T-cell (primary cell): ENCODE measurements around the gene WDR36. TPM values are rescaled to one million over a fixed set of nuclear protein-coding genes. Genes with fewer than 3 reads are reported as not detected.

Experiments used
- ATAC-seq, 4 experiments: fragments of 200-7000 bp in 3 of 4; fragments of 150-1000 bp in 1 of 4; cut with Tn5 transposase; replicated peaks in 1 of 4; 1 replicate in 3 of 4; 2 replicates in 1 of 4; pipeline ENCODE4 v1.10.0; 2021; ENCODE audit warnings: moderate library complexity in 3 of 4, mild to moderate bottlenecking in 2 of 4, moderate number of reproducible peaks in 1 of 4
- CTCF ChIA-PET, 2 donors: fragments of 300-600 bp; sonication (Branson Sonifier 250); formaldehyde crosslinking; loops; one replicate each; lab custom pipeline; 2022; ENCODE audit warnings: antibody characterized with exemption in 2 of 2; lab: Charles Lee
- POLR2A ChIA-PET, 2 donors: fragments of 300-600 bp; sonication (Branson Sonifier 250); formaldehyde crosslinking; loops; one replicate each; lab custom pipeline; 2022; ENCODE audit warnings: antibody characterized with exemption in 2 of 2; lab: Charles Lee
- DNase-seq, 35 experiments: peaks; one replicate each; pipeline versions ENCODE4 v3.0.0 to v3.0.0-alpha.2; 2013 to 2023
- H3K27ac ChIP-seq: one replicate; pipeline ENCODE4 v1.5.1; 2013; ENCODE audit warnings: low read length
- H3K27me3 ChIP-seq, 2 experiments: replicated peaks in 1 of 2; 1 replicate in 1 of 2; 2 replicates in 1 of 2; pipeline versions ENCODE4 v1.6.1 to v1.7.0; 2013; ENCODE audit warnings: low read length in 1 of 2, mixed read lengths in 1 of 2; ENCODE audit not compliant: control insufficient read depth in 2 of 2, insufficient read depth in 2 of 2; ENCODE audit errors: extremely low read depth in 1 of 2
- H3K36me3 ChIP-seq, 2 donors: 1 replicate in 1 of 2; 2 replicates in 1 of 2; pipeline versions ENCODE4 v1.6.1 to v1.7.0; 2013; ENCODE audit warnings: low read length in 1 of 2; ENCODE audit not compliant: control insufficient read depth in 2 of 2, insufficient read depth in 1 of 2; ENCODE audit errors: extremely low read depth in 1 of 2
- H3K4me1 ChIP-seq, 2 experiments: 1 replicate in 1 of 2; 2 replicates in 1 of 2; pipeline versions ENCODE4 v1.6.1 to v1.7.0; 2013; ENCODE audit warnings: low read length in 2 of 2, mixed read lengths in 1 of 2; ENCODE audit not compliant: insufficient read depth in 2 of 2, control insufficient read depth in 1 of 2; ENCODE audit errors: extremely low read depth in 1 of 2
- H3K4me3 ChIP-seq, 2 donors: 1 replicate in 1 of 2; 2 replicates in 1 of 2; pipeline versions ENCODE4 v1.5.1 to v1.7.0; 2013; ENCODE audit warnings: mild to moderate bottlenecking in 2 of 2, low read length in 1 of 2, moderate library complexity in 1 of 2; ENCODE audit not compliant: control insufficient read depth in 1 of 2; ENCODE audit errors: extremely low read depth in 1 of 2
- H3K9me3 ChIP-seq: 2 replicates; pipeline ENCODE4 v1.7.0; 2013
- H3K27ac Mint-ChIP-seq, 2 donors: one replicate each; pipeline ENCODE4 v1.8.0; 2020 to 2021; ENCODE audit warnings: mild to moderate bottlenecking in 2 of 2, mixed read lengths in 2 of 2
- H3K27me3 Mint-ChIP-seq, 2 donors: one replicate each; pipeline ENCODE4 v1.8.0; 2021 to 2022; ENCODE audit warnings: mixed read lengths in 2 of 2
- H3K36me3 Mint-ChIP-seq: one replicate; pipeline ENCODE4 v1.8.0; 2021; ENCODE audit warnings: mixed read lengths
- H3K4me1 Mint-ChIP-seq, 3 donors: one replicate each; pipeline ENCODE4 v1.8.0; 2020 to 2022; ENCODE audit warnings: mixed read lengths in 3 of 3, mild to moderate bottlenecking in 1 of 3
- H3K4me3 Mint-ChIP-seq, 3 donors: one replicate each; pipeline ENCODE4 v1.8.0; 2020 to 2022; ENCODE audit warnings: mild to moderate bottlenecking in 3 of 3, mixed read lengths in 3 of 3, moderate library complexity in 3 of 3
- H3K9me3 Mint-ChIP-seq, 3 donors: one replicate each; pipeline ENCODE4 v1.8.0; 2020 to 2022; ENCODE audit warnings: mixed read lengths in 3 of 3
- WGBS: methylation state at CpG from one replicate; pipeline ENCODE4 v1.1.5; 2013; ENCODE audit warnings: missing lambda C conversion rate; ENCODE audit not compliant: insufficient coverage; 5-methylcytosine and 5-hydroxymethylcytosine counted together
- total RNA-seq, 35 experiments: library from RNA in 6 of 35; stranded (reverse) in 6 of 35; fragments of 120-200 nt in 1 of 35; gene quantifications; one replicate each; pipeline versions ENCODE4 v1.2.1 to v1.2.4 and lab custom pipeline; 2013 to 2026

WDR36 gene
- total RNA-seq, 5 donors from 2014 or later (not counting 1 experiment from before 2014, with no cell fraction given) = 22.8 to 30.1 (median 28.0) TPM

DNA sequence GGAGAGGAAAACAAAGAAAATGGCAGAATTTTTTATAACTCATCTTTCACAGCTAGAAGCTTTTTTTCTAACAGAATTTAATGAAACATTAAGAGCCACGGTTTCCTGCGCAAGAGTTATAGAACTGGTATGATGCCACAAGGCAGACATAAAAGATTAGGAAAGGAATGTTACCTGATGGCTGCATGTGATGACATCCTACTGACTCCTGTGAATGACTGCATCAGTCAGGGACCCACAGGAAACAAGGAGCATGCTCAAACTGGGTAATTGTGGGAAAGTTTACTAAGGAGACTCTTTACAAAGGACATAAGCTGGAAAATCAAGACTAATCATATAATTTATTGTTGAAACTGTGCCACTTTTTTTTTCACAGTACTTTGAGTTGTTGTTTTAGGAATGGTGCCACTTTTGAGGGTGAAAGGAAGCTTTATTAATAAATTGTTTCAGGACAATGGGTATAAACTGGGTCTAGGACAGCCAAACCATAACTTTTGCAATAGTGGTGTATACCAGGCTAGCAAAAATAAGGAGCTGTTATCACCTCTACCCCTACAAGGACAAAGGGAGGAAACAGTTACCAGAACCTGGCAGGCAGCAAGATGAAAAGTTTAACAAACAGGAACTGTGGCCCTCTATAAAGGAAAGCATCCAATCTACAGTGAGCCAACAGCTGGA, 25.7 kb upstream of the WDR36 start:
- Histone ChIP-seq H3K36me3 (no peaks in the 10 kb centered on the region), H3K9me3 (peaks cover 3% of the 10 kb centered on the region), H3K4me3 (no peak overlapping the region), H3K27me3 (peaks cover 18% of the 10 kb centered on the region in 2 experiments), H3K27ac (no peak overlapping the region), H3K4me1 (peaks cover 0 to 10% of the 10 kb centered on the region in 2 experiments)
- DNase-seq = no peak
- H3K4me1 Mint-ChIP-seq = peaks cover 11 to 17% (median 13%) of the 10 kb centered on the region in 3 donors
- ChIA-PET POLR2A (no interaction called here), CTCF (no interaction called here)
- H3K27me3 Mint-ChIP-seq = peaks cover 60 to 68% of the 10 kb centered on the region in 2 donors
- WGBS = 100% methylated on average over 1 of the region's 2 CpGs
- no peak for ATAC-seq
- no peak overlapping the region for H3K27ac Mint-ChIP-seq
- H3K9me3 Mint-ChIP-seq = no peaks in the 10 kb centered on the region
- H3K4me3 Mint-ChIP-seq = no peak overlapping the region
- H3K36me3 Mint-ChIP-seq = no peaks in the 10 kb centered on the region

GRCh38 chr5:111068213-111068612, 23.9 kb upstream of the WDR36 start:
- H3K36me3 ChIP-seq = no peaks in the 10 kb centered on the region
- Mint-ChIP-seq H3K36me3 (no peaks in the 10 kb centered on the region), H3K4me1 (peaks cover 22 to 26% (median 24%) of the 10 kb centered on the region in 3 donors), H3K27ac (no peak overlapping the region), H3K27me3 (peaks cover 72 to 85% of the 10 kb centered on the region in 2 donors), H3K4me3 (no peak overlapping the region), H3K9me3 (no peaks in the 10 kb centered on the region)
- H3K27ac ChIP-seq = no peak overlapping the region
- H3K27me3 ChIP-seq = peaks cover 25 to 29% of the 10 kb centered on the region in 2 experiments
- no peak overlapping the region for H3K4me3 ChIP-seq
- peaks cover 3% of the 10 kb centered on the region for H3K9me3 ChIP-seq
- DNase-seq (no peak), ATAC-seq (no peak)
- POLR2A ChIA-PET = no interaction called here
- H3K4me1 ChIP-seq = peaks cover 0 to 16% of the 10 kb centered on the region in 2 experiments
- WGBS = no CpG with 5 or more reads among the region's 2 CpGs
- CTCF ChIA-PET = no interaction called here

- Histone ChIP-seq H3K4me3 (no peak overlapping the region), H3K36me3 (no peaks in the 10 kb centered on the region), H3K27ac (no peak overlapping the region), H3K27me3 (peaks cover 21 to 33% of the 10 kb centered on the region in 2 experiments), H3K4me1 (peaks cover 0 to 20% of the 10 kb centered on the region in 2 experiments), H3K9me3 (no peaks in the 10 kb centered on the region)
- POLR2A ChIA-PET = no interaction called here
- WGBS = 43% methylated on average over 3 of the region's 4 CpGs
- no peak overlapping the region for H3K27ac Mint-ChIP-seq
- CTCF ChIA-PET = no interaction called here
- peaks cover 30 to 39% (median 30%) of the 10 kb centered on the region in 3 donors for H3K4me1 Mint-ChIP-seq
- ATAC-seq (no peak), DNase-seq (no peak)
- H3K9me3 Mint-ChIP-seq = no peaks in the 10 kb centered on the region
- peaks cover 79 to 91% of the 10 kb centered on the region in 2 donors for H3K27me3 Mint-ChIP-seq
- peak overlapping the region in 1 of 3 donors; percentile 30 for H3K4me3 Mint-ChIP-seq
- H3K36me3 Mint-ChIP-seq = no peaks in the 10 kb centered on the region
Observed at GRCh38 chr5:111069839-111070238, 22.3 kb upstream of the WDR36 start.

DNA sequence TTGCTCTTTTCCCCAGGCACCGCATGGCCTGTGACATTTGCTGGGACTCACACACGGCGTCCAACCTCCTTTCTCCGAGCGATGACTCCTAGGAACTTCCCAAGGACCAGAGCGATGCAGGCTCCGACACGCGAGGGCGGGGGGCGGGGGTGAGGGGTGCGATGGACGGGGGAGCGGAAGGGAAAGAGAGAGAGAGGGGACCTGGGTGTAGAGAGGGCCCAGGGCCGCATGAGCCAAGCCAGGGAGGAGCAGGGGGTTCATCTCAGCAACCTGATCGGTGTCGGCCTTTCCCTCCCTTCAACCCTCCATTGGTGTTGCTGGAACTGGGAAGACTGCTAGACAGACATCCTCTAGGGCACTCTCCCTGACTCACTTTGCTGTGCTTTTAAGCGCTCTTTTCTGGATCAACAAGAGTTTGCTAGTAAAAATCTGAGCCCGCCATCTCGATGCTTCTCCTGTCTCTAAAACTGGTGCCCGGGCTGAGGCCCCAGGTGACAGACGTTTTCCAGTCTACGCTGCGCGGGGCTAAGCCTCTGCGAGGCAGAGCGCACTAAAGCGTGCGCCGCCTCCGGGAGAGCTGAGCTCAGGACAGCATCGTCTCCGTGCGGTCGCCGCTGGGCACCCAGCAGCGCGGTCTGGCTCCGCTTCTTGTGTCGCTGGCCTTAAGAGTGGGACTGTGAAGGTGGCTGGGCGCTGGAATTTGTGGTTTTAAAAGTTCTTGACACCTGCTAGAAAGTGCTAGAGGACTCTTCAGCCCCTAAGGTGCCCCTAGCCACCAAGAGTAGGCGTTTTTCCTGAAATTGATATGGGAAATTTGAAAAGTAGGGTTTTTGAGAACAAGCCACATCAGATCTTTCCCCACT, 21.6 kb upstream of the WDR36 start:
- peaks cover 0 to 20% of the 10 kb centered on the region in 2 experiments for H3K4me1 ChIP-seq
- no peaks in the 10 kb centered on the region for H3K36me3 ChIP-seq
- Mint-ChIP-seq H3K4me1 (peaks cover 30 to 39% (median 30%) of the 10 kb centered on the region in 3 donors), H3K4me3 (peak overlapping the region in 1 of 3 donors; percentile 56), H3K36me3 (no peaks in the 10 kb centered on the region), H3K27me3 (peaks cover 79 to 90% of the 10 kb centered on the region in 2 donors), H3K9me3 (no peaks in the 10 kb centered on the region), H3K27ac (no peak overlapping the region)
- ChIA-PET CTCF (no interaction called here), POLR2A (interaction anchor here in 1 of 2 donors (0.6 kb wide), 1 partner anchor 20 kb away, joined by 3 read pairs; no protein-coding TSS in a partner anchor)
- H3K27me3 ChIP-seq = peaks cover 21 to 29% of the 10 kb centered on the region in 2 experiments
- DNase-seq (peak in 4 of 35 experiments; percentile 2 to 17 (median 6)), ATAC-seq (peak in 3 of 4 experiments; percentile 44 to 48 (median 46))
- no peaks in the 10 kb centered on the region for H3K9me3 ChIP-seq
- H3K27ac ChIP-seq = no peak overlapping the region
- WGBS = 5% methylated on average over 24 of the region's 42 CpGs
- peak overlapping the region in 1 of 2 donors; percentile 19 for H3K4me3 ChIP-seq

DNA sequence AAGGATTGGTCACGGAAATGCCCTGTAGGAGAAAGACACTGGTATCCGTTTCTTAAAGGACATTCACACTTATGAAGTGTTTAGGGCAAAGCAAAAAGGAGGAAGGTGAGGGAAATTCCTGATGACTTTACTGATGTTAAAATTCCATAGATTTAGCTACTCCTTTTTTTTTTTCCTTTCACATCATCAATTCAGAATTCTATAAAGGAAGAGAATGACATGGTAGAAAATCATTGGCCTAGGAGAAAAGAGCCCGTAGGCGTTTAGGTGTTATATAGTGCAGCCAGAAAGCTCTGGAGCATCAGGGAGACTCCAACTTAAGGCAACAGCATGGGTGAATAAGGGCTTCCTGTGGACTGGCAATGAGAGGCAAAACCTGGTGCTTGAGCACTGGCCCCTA, 20.7 kb upstream of the WDR36 start, which contains the start of gene TSLP:
TSLP (plus strand) TSS at position 301 of the 400 bp plus-strand sequence. CDS start 178 bp downstream, outside the sequence.
- 86% methylated on average over 2 of the region's 4 CpGs for WGBS
- H3K36me3 Mint-ChIP-seq = no peaks in the 10 kb centered on the region
- no peak within 1 kb of the TSS for H3K27ac ChIP-seq
- H3K27ac Mint-ChIP-seq = no peak within 1 kb of the TSS
- ATAC-seq (no peak), DNase-seq (no peak)
- H3K4me1 Mint-ChIP-seq = peaks cover 30 to 39% (median 30%) of the 10 kb centered on the region in 3 donors
- ChIA-PET CTCF (interaction anchor here in 1 of 2 donors (0.7 kb wide), 1 partner anchor 244 kb away, joined by 5 read pairs; no protein-coding TSS in a partner anchor), POLR2A (interaction anchor here in 1 of 2 donors (0.6 kb wide), 1 partner anchor 19 kb away, joined by 3 read pairs; no protein-coding TSS in a partner anchor)
- H3K4me3 Mint-ChIP-seq = peak within 1 kb of the TSS; percentile 83 to 91 (median 84)
- H3K36me3 ChIP-seq = no peaks in the 10 kb centered on the region
- peaks cover 72 to 84% of the 10 kb centered on the region in 2 donors for H3K27me3 Mint-ChIP-seq
- H3K9me3 ChIP-seq = no peaks in the 10 kb centered on the region
- peaks cover 21 to 29% of the 10 kb centered on the region in 2 experiments for H3K27me3 ChIP-seq
- H3K4me1 ChIP-seq = peaks cover 0 to 20% of the 10 kb centered on the region in 2 experiments
- H3K4me3 ChIP-seq = peak within 1 kb of the TSS in 1 of 2 donors; percentile 92
- no peaks in the 10 kb centered on the region for H3K9me3 Mint-ChIP-seq
